CD4-positive, alpha-beta T cell treated with Interleukin-17A for 4 hours (primary cell): Measurements from ENCODE around the gene ELAVL3.

Experiments used
- DNase-seq: peaks from one replicate; pipeline ENCODE4 v3.0.0-alpha.2; 2020; ENCODE audit warnings: mixed read lengths

ELAVL3 gene

GRCh38 chr19:11480715-11481533, at the start of gene ELAVL3:
Gene ELAVL3, minus strand, starts transcription at chr19:11481046. Its CDS starts 438 bp downstream, at chr19:11480608.
- DNase-seq, result no peak

- DNase-seq, result peak; percentile 20
Observed at GRCh38 chr19:11530432-11530831, 49.6 kb upstream of the ELAVL3 start.

DNA sequence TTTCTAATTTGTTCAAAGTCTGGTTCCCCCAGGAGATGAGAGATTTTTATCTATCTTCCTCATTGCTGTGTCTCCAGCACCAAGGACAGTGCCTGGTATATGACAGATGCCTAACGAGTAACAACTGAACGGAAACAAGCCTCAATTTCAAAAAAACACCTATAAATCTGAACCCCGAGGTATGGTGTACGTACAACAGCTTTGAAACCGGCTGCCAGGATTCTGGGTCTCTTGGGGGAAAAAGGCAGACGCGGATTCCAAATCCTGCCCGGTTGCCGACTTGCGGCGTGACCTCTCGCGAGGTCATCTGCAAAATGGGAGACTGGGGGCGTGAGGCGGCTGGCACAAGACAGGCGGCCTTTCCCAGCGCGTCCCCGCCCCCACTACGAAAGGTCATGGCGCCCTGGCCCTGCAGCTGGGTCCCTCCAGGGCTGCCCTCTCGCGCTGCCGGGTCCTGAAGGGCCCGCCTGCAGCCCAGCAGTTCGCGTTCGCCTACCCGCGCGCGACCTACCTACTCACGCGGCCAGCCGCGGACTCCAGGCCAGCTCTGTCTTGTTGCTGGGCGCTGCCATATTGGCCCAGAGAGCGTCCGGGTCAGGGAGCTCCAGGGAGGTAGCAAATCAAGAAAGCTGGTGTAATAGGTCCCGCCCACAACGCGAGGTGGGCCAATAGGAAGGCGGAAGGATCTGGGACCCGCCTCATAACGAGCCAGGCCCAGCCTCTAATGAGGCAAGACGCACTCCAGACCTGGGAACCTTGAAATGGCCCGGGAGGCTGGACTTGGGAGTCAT, 47.9 kb upstream of the ELAVL3 start, which contains the start of gene ECSIT:
ECSIT (minus strand) TSS at position 584 of the 791 bp plus-strand sequence. CDS start 9,964 bp downstream, outside the sequence.
- DNase-seq, result peak; percentile 92

- no peak for DNase-seq
Observed at GRCh38 chr19:11519138-11519537, 38.3 kb upstream of the ELAVL3 start.

DNA sequence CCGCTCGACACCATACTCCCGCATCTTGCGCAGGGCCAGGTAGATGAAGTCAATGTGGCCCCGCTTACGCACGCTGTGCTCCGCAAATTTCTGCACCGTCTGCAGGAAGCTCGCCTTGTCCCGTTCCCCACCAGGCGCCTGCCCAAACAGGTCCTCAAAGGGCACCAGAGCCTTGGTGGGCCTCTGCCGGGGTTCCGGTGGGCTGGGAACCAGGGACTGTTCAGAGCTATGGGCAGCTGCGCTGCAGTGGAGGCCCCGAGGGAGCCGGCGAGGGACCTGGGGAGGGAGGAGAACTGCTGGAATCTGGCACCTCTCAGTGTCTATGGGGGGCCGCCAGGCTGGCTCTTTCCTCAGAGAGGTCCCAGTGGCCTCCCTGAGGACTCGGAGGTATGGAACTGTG, 33.1 kb upstream of the ELAVL3 start:
- no peak for DNase-seq

- DNase-seq, result no peak
Observed at GRCh38 chr19:11510444-11510843, 29.6 kb upstream of the ELAVL3 start.

- DNase-seq, result no peak
Observed at GRCh38 chr19:11507370-11508078, 26.7 kb upstream of the ELAVL3 start.

DNA sequence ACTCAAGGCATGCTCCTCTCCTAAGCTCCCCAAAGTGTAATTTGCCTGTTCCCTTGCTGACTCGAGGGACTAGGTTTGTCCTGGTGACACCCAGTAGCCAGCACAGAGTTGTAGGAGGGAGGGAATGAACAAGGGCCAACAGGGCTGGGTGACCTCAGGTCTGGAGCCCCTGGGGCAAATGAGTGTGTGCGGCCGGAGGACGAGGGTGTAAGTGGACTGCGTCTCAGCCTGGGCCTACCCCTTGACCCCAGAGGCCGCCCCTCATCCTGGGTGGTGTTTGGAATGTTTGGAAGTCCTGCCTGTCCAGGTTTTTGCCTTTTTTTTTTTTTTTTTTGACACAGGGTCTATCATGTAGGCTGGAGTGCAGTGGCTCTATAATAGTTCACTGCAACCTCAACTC, 26.1 kb upstream of the ELAVL3 start:
- DNase-seq, result no peak

- DNase-seq, result no peak
Observed at GRCh38 chr19:11506101-11506555, 25.3 kb upstream of the ELAVL3 start.

GRCh38 chr19:11505504-11506100, 24.8 kb upstream of the ELAVL3 start, which contains the start of gene ZNF653:
Gene ZNF653, minus strand, starts transcription at chr19:11505839. Its CDS starts 53 bp downstream, at chr19:11505786.
- peak; percentile 96 for DNase-seq

GRCh38 chr19:11505032-11505503, 24.2 kb upstream of the ELAVL3 start:
- peak; percentile 99 for DNase-seq

DNA sequence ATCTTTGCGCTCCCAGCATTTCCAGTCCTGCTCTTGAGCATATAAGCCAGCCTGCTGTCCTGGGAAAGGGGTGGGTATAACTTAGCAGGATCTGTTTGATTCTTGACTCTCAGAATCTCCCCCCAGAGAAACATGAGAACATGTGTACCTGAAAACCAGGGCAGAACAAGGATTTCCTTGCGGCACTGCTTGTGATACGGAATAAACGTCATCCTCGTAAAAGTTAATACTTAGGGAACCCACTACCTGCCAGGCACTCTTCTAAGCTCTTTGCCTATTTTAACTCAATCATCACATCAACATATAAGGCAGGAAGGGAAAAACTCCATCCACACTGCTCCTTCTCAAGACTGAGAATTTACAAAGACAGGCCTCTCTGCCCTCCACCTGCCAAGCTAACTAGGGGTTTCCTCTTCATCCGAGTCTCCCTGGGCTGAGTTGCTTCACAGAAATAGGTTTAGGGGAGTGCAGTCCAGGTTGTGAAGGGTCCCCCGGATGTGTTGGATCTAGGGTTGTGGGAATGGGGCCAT, 23.7 kb upstream of the ELAVL3 start:
- no peak for DNase-seq

DNA sequence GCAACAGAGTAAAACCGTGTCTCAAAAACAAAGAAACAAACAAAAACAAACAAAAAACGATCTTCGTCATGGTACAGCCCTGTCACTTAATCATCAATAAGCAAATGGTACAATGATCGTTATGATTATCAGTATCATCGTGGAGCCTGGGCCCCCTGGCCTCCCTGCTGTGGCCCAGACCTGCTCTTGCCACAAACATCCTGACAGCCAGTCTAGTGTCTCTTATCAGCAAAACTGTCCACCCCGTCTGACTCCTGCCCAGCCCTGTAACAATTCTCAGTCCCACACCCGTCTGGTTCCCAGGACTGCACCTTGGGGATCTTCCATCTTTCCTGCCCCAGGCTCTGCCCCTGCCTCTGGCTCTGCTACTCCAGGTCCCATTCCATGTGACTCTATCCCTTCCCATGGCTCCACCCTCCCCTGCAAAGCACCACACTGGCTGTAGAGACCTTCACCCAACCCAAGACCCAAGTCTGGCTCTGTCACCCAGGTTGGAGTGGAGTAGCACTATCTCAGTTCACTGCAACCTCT, 19.1 kb upstream of the ELAVL3 start:
- no peak for DNase-seq

GRCh38 chr19:11499220-11499726, 18.4 kb upstream of the ELAVL3 start:
- DNase-seq, result no peak

DNA sequence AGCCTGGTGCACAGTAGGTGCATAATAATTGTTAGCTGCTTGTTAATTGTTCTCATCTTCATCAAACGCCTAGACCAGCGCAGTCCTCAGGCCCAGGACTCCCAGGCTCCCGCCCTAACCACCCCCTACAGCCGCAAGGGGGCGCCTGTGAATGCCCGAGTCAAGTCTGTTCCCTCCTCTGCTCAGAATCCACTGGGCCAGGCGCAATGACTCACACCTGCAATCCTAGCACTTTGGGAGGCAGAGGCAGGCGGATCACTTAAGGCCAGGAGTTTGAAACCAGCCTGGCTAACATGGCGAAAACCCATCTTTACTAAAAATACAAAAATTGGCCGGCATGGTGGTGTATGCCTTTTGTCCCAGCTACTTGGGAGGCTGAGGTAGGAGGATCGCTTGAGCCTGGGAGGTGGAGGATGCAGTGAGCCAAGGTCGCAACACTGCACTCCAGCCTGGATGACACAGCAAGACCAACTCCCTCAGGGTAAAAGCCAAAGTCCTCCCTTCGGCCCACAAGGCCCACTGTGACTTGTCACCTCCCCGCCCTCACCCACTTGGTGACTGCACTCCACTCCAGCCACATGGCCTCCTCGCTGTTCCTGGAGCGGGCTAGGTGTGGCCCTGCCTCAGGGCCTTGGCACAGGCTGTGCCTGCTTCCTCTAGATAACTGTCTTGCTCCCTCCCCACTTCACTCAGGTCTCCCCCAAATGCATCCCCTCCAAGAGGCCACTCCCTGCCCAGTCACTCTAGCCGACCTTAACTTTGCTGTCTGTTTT, 15.7 kb upstream of the ELAVL3 start:
- DNase-seq, result peak; percentile 76

DNA sequence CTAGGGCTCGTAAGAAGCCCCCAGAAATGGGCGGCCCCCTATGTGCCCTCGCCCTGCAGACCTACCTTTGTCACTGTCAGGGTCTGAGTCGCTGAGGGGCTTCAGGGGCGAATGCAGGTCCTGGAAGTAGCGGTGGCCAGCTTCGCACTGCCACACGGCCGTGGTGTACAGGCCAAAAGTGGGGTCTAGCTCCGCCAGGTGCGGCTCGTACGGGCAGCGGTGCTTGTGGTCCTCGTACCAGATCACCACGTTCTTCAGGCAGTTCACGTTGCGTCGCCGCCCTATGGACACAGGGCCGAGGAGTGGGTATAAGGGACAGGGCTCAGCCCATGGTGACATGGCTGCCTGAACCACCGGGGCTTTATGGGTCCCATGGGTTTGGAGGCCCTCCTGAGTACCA, 15.0 kb upstream of the ELAVL3 start:
- DNase-seq, result no peak

GRCh38 chr19:11495481-11495880, 14.6 kb upstream of the ELAVL3 start:
- no peak for DNase-seq

GRCh38 chr19:11494634-11495285, 13.9 kb upstream of the ELAVL3 start:
- no peak for DNase-seq

DNA sequence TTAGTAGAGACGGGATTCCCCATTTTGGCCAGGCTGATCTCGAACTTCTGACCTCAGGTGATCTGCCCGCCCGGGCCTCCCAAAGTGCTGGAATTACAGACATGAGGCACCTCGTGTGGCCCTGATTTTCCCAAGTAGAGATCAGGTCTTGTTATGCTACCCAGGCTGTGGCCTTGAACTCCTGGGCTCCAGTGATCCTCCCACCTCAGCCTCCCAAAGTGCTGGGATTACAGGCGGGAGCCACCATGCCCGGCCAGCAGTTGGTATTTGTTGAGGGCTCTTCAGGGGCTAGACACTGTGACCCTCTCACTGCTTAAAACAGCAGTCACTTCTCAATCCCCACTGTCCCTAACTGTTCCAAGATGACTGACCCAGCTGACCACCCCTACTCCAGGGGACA, 8.5 kb upstream of the ELAVL3 start:
- DNase-seq, result no peak
